Urinary bladder (tissue), 4 donors: ENCODE results near the gene RHBDD3. TPM values are rescaled to one million over a fixed set of nuclear protein-coding genes. Genes with fewer than 3 reads are reported as not detected.

Experiments
- DNase-seq: peaks from one replicate; pipeline ENCODE4 v3.0.0-alpha.2; 2015; ENCODE audit errors: extremely low spot score
- H3K27ac ChIP-seq: one replicate; pipeline ENCODE4 v1.5.1; 2013; ENCODE audit warnings: low read depth, mild to moderate bottlenecking, moderate library complexity
- H3K36me3 ChIP-seq: one replicate; pipeline ENCODE4 v1.6.1; 2013; ENCODE audit warnings: mild to moderate bottlenecking, moderate library complexity; ENCODE audit not compliant: insufficient read depth
- H3K4me1 ChIP-seq: one replicate; pipeline ENCODE4 v1.6.1; 2013; ENCODE audit warnings: mild to moderate bottlenecking, moderate library complexity; ENCODE audit not compliant: insufficient read depth
- H3K4me3 ChIP-seq: one replicate; pipeline ENCODE4 v1.5.1; 2013; ENCODE audit warnings: low read depth, low read length
- WGBS: extraction: QIAGEN DNeasy Blood & Tissue Kit; methylation state at CpG from one replicate; pipeline ENCODE4 v1.1.7; 2013; 5-methylcytosine and 5-hydroxymethylcytosine counted together
- polyA plus RNA-seq: library from polyadenylated mRNA; stranded (reverse); fragments of 200-250 nt; gene quantifications from one replicate; pipeline ENCODE4 v1.2.3, GENCODE V29; 2013
- total RNA-seq: library from RNA; depleted of rRNA; stranded (reverse); fragments of >200 nt; gene quantifications from one replicate; pipeline ENCODE4 v1.2.3, GENCODE V29; 2014
- donor health status: healthy with polysubstance abuse.
- donor health status: healthy.

Gene RHBDD3
- total and polyA plus RNA-seq, 2 donors = 11.7 to 26.9 TPM

DNA sequence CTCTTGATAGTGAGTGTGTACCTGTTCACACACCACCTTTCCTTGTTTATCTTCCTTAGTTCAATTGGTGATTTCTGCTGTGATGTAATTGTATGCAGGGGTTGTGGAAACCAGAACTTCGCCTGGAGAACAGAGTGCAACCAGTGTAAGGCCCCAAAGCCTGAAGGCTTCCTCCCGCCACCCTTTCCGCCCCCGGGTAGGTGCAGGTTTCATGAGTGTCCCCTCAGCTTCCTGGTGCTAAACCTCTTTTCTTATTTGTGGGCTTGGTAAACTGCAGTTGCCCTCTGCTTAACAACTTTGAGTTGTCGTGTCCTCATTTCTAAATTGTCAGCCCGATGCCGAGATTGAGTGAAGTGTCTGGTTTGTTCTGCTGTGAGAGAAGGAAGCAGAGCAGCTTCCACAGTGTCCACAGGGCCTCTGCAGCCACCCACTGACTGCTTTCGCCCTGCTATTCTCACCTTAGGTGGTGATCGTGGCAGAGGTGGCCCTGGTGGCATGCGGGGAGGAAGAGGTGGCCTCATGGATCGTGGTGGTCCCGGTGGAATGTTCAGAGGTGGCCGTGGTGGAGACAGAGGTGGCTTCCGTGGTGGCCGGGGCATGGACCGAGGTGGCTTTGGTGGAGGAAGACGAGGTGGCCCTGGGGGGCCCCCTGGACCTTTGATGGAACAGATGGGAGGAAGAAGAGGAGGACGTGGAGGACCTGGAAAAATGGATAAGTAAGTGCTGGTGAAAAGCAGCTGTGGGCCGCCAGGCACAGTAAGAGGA, 31.5 kb upstream of the RHBDD3 start:
- H3K27ac ChIP-seq = no peak overlapping the region
- no peak overlapping the region for H3K4me3 ChIP-seq
- H3K36me3 ChIP-seq = peaks cover 9% of the 10 kb centered on the region
- H3K4me1 ChIP-seq = no peaks in the 10 kb centered on the region
- DNase-seq = no peak
- WGBS = 86% methylated on average over 19 of the region's 19 CpGs

DNA sequence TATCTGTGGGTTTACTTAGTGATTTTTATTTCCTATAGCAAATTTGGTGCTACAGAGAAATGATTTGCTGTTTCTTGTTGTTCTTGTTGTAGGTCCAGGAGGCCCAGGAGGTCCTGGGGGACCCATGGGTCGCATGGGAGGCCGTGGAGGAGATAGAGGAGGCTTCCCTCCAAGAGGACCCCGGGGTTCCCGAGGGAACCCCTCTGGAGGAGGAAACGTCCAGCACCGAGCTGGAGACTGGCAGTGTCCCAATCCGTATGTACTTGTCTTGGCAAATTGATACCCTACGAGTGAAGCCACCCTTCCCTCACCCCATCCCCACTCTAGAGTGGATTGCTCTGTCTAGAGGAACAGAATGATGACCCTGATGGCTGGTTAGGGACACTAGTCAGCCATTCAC, 30.9 kb upstream of the RHBDD3 start:
- no peak overlapping the region for H3K27ac ChIP-seq
- H3K4me1 ChIP-seq = no peaks in the 10 kb centered on the region
- no peak for DNase-seq
- WGBS = 80% methylated on average over 8 of the region's 8 CpGs
- H3K36me3 ChIP-seq = peaks cover 12% of the 10 kb centered on the region
- no peak overlapping the region for H3K4me3 ChIP-seq

DNA sequence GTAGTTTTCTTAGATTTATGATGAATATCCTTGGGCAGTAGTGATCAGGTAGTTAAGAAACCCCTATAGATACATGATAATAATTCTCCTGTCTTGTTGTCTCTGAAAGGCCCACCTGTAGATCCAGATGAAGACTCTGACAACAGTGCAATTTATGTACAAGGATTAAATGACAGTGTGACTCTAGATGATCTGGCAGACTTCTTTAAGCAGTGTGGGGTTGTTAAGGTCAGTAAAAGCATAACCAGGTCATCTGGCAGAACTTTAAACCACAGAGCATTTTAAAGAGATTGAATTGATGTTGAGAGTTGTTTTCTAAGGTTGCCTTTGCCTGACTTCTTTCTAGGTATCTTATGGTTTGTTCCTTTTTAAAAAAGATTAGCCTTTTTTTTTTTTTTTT, 24.6 kb upstream of the RHBDD3 start:
- Histone ChIP-seq H3K27ac (no peak overlapping the region), H3K4me1 (no peaks in the 10 kb centered on the region), H3K36me3 (peaks cover 20% of the 10 kb centered on the region), H3K4me3 (no peak overlapping the region)
- DNase-seq = no peak

DNA sequence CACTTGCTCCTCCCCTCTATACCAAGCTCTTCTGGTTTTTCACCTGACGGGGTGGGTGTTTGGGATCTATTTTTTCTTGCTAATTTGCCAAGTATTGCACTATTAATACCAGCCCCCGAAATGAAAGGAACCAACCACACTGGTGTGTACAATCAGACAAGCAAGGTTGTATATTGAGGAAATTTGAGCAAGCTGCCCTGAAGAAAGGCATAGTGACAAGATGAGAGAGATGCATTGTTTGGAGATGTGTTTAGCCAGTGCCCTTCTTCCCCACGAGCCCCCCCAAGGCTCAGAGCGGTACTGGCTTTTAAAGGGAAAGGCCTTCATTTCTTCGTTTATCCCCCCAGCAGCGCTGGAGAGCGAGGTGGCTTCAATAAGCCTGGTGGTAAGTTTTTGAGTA, 23.4 kb upstream of the RHBDD3 start:
- 63% methylated on average over 7 of the region's 7 CpGs for WGBS
- no peak overlapping the region for H3K27ac ChIP-seq
- no peaks in the 10 kb centered on the region for H3K4me1 ChIP-seq
- H3K4me3 ChIP-seq = no peak overlapping the region
- no peak for DNase-seq
- H3K36me3 ChIP-seq = peaks cover 21% of the 10 kb centered on the region

DNA sequence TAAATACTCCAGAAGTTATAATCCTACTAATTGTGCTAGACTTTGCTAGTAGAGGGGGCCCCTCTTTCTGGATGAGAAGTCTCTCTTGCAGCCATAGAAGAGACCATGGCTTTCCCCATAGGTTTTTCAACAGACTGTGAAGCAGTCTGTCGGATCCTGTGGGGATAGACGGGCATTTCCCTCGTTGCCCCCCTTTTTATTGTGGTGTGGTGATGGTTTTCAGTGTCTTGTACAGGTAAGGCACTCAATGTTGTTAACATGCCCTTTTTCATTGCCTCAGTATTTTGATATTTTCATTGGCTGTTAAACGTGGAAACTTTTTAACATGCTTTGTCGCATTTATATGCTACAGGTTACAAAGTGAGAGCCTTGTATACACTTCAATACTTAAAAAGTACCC, 22.3 kb upstream of the RHBDD3 start:
- Histone ChIP-seq H3K36me3 (peaks cover 24% of the 10 kb centered on the region), H3K4me3 (no peak overlapping the region), H3K4me1 (no peaks in the 10 kb centered on the region), H3K27ac (no peak overlapping the region)
- 69% methylated on average over 5 of the region's 5 CpGs for WGBS
- no peak for DNase-seq

DNA sequence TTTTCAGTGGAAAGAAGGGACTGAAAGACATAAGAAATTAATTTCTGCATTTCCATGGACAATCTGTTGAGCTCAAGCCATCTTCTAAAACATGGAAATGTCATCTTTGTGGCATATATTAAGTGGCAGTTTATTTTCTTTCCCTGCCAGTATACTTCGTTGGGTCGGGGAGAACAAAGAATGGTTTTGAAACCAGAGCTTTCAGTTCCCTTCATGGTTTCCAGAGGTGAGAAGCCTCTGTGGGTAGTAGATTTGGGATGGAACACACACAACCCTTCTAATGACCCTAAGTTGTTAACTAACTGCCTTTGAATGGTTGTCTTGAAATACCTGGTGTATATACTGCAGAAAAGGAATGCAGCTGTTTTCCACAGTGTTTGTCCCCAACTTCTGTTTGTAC, 21.1 kb upstream of the RHBDD3 start:
- Histone ChIP-seq H3K4me3 (no peak overlapping the region), H3K36me3 (peaks cover 23% of the 10 kb centered on the region), H3K4me1 (no peaks in the 10 kb centered on the region), H3K27ac (no peak overlapping the region)
- no peak for DNase-seq
- 46% methylated on average over 2 of the region's 2 CpGs for WGBS

DNA sequence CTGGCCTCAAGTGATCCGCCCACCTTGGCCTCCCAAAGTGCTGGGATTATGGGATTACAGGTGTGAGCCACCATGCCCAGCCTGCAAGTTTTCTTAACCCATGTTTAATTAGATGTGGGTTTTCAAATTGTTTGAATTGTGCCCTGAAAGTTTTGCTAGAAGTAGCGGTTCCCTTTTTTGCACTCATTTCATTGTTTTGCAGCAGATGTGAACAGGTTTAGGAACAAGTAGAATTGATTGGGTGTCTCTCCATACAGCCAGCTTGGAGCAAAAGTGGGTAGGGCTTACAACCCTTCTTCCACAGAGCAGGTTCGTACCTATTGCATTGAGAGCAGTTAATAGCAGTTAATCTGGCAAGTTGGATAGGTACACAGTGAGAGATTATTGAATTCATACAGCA, 16.4 kb upstream of the RHBDD3 start:
- DNase-seq = no peak

DNA sequence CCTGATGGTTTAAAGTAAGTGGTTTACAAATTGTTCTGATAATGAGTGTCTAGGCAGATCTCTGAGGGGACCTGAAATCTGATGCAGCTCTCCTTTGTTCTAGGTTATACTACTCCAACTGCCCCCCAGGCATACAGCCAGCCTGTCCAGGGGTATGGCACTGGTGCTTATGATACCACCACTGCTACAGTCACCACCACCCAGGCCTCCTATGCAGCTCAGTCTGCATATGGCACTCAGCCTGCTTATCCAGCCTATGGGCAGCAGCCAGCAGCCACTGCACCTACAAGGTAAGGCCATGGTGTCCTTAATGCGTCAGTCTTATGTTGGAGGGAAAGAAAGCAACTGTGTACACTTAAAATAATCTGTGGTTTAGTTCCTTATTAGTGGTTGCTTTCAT, 10.1 kb upstream of the RHBDD3 start:
- no peak overlapping the region for H3K4me3 ChIP-seq
- H3K4me1 ChIP-seq = no peaks in the 10 kb centered on the region
- no peak overlapping the region for H3K27ac ChIP-seq
- DNase-seq = no peak
- 93% methylated on average over 1 of the region's 1 CpG for WGBS
- peaks cover 7% of the 10 kb centered on the region for H3K36me3 ChIP-seq

More for the DNA sequence above, 16.4 kb upstream of the RHBDD3 start:
- WGBS = 94% methylated on average over 3 of the region's 3 CpGs
- Histone ChIP-seq H3K36me3 (peaks cover 15% of the 10 kb centered on the region), H3K4me3 (no peak overlapping the region), H3K4me1 (no peaks in the 10 kb centered on the region), H3K27ac (no peak overlapping the region)

DNA sequence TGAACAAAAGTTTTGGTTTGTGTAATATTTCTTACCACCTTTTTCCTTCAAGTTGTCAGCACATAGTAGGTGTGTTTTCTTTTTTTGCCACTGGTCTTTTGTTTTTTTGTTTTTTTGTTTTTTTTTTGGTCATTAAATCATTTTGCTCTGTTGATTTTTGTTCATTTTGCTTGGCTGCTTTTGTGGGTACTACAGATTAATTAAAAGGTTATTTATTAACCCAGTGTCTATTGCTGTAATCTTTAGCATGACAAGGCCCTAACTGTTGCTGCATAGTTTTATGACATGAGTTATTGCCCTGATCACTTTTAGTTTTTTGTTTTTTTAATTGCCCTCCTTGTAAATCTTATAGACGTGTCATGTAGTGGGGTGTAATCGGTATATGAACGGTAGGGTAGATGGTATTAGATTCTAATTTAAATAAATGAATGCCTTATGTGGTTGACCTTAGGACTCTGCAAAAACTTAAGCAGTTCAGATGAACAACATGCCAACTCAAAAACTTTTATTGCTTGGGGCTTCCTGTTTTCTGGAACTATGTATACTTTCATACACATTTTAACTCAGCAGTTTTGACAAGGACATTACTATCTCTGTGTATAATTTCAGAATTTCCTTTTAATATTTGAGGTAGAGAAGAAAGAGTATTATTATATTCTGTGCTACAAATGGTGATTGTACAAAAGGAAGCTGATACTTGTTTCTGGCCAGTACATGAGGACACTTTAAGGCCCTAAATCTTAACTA, 8.2 kb upstream of the RHBDD3 start:
- no peak for DNase-seq
- peaks cover 7% of the 10 kb centered on the region for H3K36me3 ChIP-seq
- H3K4me1 ChIP-seq = no peaks in the 10 kb centered on the region
- WGBS = 62% methylated on average over 3 of the region's 3 CpGs
- H3K27ac ChIP-seq = no peak overlapping the region
- H3K4me3 ChIP-seq = no peak overlapping the region

DNA sequence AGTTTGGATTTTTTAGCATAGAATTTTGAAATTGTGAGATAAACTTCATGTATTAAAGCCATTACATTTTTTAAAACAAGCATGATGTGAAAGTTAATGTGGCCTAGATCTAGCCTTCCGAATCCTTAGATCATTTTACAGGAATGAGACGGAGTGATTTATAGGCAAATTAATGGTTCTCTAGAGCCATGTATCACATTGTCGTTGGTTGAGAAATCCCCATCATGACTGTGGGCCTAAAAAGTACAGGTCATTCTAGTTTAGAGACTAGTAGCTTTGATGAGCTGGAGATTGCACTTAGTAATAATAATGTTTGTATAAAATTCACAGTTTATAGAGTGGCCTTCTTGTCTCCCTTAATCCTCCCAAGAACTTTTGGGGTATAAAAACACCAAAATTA, 7.4 kb upstream of the RHBDD3 start:
- no peak for DNase-seq
- Histone ChIP-seq H3K4me1 (no peaks in the 10 kb centered on the region), H3K4me3 (no peak overlapping the region), H3K36me3 (peaks cover 5% of the 10 kb centered on the region), H3K27ac (no peak overlapping the region)
- 51% methylated on average over 3 of the region's 3 CpGs for WGBS

DNA sequence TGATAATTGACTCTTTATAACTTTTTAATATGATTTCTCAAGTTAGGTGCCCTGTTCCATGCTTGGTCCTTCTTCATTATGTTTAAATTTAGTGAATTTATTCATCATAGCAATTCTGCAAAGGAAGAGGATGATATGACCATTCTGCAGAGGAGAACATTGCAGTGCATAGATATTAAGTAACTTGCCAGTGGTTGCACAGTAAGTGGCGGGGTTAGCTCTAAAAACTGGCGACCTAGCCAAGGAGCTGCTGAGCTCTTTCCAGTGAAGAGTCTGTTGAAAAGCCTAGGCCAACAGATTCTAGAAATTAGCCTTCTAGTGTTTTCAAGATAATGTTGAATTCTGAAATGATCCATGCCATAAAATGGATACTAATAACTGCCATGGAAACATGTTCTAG, 4.8 kb upstream of the RHBDD3 start:
- H3K4me3 ChIP-seq = no peak overlapping the region
- H3K4me1 ChIP-seq = no peaks in the 10 kb centered on the region
- H3K36me3 ChIP-seq = peaks cover 2% of the 10 kb centered on the region
- H3K27ac ChIP-seq = no peak overlapping the region
- DNase-seq = no peak
- 63% methylated on average over 2 of the region's 2 CpGs for WGBS

DNA sequence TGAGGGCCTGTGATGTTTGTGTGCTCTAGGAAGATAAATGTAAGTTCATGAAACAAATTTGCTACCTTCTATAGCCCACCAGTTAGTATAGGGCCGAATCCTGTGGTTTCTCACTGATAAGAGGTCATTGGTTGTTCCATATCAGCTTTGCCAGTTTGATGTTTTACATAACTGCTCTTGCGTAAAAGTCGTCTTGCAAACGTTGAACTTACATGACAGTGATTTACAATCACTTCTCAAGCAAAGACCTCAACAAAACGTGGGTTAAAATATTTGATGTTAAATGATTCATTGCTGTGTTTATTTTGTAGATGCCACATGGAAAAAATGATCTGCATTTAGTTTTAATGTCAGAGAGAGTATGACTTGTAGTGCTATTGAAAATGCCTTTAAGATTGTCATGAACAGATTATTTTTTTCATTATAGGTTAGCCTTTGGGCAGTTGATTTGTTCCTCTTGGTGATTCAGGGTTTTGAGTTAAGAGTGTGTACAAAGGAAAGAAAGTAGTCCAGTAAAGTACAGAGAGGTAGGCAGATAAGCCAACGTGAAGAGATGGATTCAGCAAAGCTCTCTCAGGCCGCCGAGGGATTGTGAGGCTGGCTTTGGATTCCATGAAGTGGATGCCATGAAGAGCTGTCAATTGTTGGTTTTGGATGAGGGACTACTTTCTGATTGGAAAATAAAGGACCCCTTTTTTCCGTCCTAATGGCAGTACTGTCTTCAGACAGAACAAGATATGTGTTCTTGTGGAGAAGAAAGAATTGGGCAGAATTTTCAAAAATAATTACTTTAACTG, 2.9 kb upstream of the RHBDD3 start:
- peaks cover 2% of the 10 kb centered on the region for H3K36me3 ChIP-seq
- no peak overlapping the region for H3K27ac ChIP-seq
- WGBS = 11% methylated on average over 9 of the region's 9 CpGs
- no peak for DNase-seq
- peak overlapping the region; percentile 82 for H3K4me3 ChIP-seq
- H3K4me1 ChIP-seq = no peaks in the 10 kb centered on the region

DNA sequence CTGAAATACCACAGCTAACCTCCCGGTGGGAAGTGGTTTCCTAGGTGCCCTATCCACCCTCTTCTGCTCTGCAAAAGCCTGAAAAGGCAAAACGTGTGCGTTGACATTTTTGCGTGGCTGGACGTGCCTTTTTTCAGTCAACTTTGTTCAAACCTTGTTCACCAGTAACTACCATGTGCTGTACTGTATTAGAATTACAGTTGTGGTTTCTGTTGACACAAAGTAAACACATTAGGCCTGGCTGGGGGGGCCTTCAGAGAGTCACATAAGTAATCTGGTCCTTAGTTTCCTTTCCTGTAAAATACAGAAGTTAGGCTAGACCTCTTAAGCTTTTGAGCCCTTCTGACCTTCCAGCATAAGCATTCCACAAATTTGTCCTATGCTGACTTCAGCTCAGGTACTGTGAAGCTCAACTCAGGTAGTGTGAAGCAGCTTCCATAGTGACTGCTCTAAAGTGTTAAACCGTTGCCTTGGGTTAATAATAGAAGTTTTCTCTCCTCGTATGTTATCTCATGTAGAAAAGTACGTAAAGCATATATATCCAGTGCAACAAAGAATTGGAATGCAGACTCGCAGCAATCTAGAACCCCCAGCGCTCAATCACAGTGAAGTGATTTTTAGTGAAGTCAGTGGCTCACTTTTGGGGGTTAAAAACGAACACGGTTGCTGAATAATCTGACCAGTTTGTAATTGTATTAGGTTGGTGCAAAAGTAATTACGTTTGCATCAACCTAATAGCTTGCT, 2.1 kb upstream of the RHBDD3 start:
- WGBS = 10% methylated on average over 13 of the region's 13 CpGs

More for the DNA sequence above, 2.1 kb upstream of the RHBDD3 start:
- Histone ChIP-seq H3K4me3 (peak overlapping the region; percentile 82), H3K27ac (no peak overlapping the region), H3K4me1 (no peaks in the 10 kb centered on the region), H3K36me3 (peaks cover 2% of the 10 kb centered on the region)
- DNase-seq = no peak
